ENCODE data around the gene PPFIBP1. TPM values are rescaled to one million over a fixed set of nuclear protein-coding genes. Genes with fewer than 3 reads are reported as not detected.

PPFIBP1 gene
- total RNA-seq, 4 donors from 2014 or later, result 135 to 199 (median 167) TPM

DNA sequence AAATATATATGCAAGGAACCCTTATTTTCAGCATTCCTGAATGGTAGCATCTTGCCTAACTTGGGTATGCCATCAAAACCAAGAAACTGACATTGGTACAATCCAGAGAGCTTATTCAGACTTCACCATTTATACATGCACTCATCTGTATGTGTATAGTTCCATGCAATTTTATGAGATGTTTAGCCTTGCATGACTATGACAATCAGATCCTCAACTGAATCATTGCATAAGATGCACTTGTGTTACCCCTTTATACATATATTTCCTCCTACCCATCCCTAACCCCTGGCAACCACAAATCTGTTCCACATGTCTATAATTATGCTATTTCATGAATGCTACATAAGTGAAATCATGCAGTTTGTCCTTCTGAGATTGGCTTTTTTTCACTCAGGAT, 37.0 kb upstream of the PPFIBP1 start:
- Histone ChIP-seq H3K36me3 (no peaks in the 10 kb centered on the region), H3K4me1 (no peaks in the 10 kb centered on the region), H3K9me3 (no peaks in the 10 kb centered on the region), H3K4me3 (replicated peaks in 1 of 3) (no peak overlapping the region), H3K27me3 (no peaks in the 10 kb centered on the region), H3K27ac (no peak overlapping the region)
- intact Hi-C loops (cut with DNase I), result no loop called here
- TF ChIP-seq POLR2A (IDR thresholded peaks at IDR 0.05), result no peak
- TF ChIP-seq, protein P1, sequence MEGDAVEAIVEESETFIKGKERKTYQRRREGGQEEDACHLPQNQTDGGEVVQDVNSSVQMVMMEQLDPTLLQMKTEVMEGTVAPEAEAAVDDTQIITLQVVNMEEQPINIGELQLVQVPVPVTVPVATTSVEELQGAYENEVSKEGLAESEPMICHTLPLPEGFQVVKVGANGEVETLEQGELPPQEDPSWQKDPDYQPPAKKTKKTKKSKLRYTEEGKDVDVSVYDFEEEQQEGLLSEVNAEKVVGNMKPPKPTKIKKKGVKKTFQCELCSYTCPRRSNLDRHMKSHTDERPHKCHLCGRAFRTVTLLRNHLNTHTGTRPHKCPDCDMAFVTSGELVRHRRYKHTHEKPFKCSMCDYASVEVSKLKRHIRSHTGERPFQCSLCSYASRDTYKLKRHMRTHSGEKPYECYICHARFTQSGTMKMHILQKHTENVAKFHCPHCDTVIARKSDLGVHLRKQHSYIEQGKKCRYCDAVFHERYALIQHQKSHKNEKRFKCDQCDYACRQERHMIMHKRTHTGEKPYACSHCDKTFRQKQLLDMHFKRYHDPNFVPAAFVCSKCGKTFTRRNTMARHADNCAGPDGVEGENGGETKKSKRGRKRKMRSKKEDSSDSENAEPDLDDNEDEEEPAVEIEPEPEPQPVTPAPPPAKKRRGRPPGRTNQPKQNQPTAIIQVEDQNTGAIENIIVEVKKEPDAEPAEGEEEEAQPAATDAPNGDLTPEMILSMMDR (IDR thresholded peaks at IDR 0.05), result no peak
- DNase-seq, result no peak

DNA sequence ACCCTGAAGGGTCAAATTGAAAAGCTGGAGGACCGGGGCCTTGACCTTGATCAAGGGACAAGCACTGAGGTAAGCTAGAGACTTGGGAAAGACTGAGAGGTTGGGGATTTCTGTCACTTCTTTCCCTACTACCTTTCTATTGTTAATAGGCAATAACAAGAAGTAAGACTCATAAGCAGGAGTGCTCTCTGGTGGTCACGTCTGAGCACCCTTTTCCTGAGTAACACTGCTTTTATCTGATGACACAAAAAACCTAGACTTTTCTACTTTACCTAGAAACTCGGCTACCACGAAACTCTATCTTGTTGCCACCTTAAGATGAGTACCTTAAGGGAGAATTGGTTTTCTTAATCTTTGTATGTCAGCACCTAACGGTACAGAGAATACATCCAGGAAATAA, 35.5 kb upstream of the PPFIBP1 start:
- no peaks in the 10 kb centered on the region for H3K4me1 ChIP-seq
- intact Hi-C loops (cut with DNase I), result no loop called here
- no peaks in the 10 kb centered on the region for H3K36me3 ChIP-seq
- no peak for TF ChIP-seq POLR2A (IDR thresholded peaks at IDR 0.05)
- TF ChIP-seq, protein P1 (IDR thresholded peaks at IDR 0.05), result no peak
- H3K27me3 ChIP-seq, result no peaks in the 10 kb centered on the region
- H3K4me3 ChIP-seq (replicated peaks in 1 of 3), result no peak overlapping the region
- WGBS, 2 donors, result 83 to 88% methylated on average over 5 of the region's 5 CpGs
- H3K27ac ChIP-seq, result no peak overlapping the region
- no peak for DNase-seq
- no peaks in the 10 kb centered on the region for H3K9me3 ChIP-seq

DNA sequence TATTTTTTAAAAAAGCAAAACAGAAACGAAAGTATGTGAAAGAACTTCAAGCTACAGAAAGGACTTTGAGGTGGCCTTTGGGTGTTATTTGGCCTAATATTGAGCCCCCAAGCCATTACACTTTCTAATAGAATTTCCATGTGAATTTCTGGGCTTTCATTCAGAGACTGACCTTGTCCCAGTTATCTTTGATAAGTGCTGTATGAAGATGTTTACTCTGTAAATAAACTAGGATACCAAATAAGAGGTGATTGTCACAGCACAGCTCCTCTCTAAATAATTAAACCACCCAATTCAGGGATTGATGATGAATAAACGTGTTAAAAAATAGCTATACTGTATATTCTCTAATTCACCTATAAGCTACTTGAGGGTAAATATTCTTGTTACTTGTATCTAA, 32.8 kb upstream of the PPFIBP1 start:
- WGBS, 2 donors, result 87 to 90% methylated on average over 2 of the region's 2 CpGs
- H3K36me3 ChIP-seq, result no peaks in the 10 kb centered on the region
- no peak overlapping the region for H3K27ac ChIP-seq
- intact Hi-C loops (cut with DNase I), result no loop called here
- no peaks in the 10 kb centered on the region for H3K4me1 ChIP-seq
- H3K9me3 ChIP-seq, result no peaks in the 10 kb centered on the region
- DNase-seq, result no peak
- H3K4me3 ChIP-seq (replicated peaks in 1 of 3), result no peak overlapping the region
- no peaks in the 10 kb centered on the region for H3K27me3 ChIP-seq
- TF ChIP-seq, protein P1 (IDR thresholded peaks at IDR 0.05), result no peak
- no peak for TF ChIP-seq POLR2A (IDR thresholded peaks at IDR 0.05)

DNA sequence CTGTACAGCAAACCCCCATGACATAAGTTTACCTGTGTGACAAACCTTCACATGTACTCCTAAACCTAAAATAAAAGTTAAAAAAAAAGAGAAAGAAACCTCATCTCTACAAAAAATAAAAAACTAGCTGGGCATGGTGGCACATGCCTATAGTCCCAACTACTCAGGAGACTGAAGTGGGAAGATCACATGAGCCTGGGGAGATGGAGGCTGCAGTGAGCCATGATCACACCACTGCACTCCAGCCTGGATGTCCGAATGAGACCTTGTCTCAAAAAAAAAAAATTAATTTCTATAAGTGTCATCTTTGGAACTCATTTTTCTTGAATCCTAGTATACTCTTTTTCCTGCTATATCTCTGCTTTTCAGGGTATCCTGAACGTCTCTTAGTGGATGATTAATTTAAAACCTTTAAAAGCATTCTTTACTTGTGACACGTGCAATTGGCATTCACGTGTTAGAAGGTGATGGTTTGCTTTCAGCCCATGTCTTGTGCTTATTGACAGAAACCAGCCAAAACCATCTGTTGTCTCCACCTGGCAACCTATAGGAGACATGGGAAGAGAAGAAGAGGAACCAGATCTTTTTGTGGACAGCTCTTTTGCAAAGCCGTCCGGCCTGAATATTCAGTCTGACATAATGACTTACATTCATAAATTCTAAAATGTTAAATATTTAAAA, 30.6 kb upstream of the PPFIBP1 start:
- intact Hi-C loops (cut with DNase I), result no loop called here
- no peak for TF ChIP-seq POLR2A (IDR thresholded peaks at IDR 0.05)
- TF ChIP-seq, protein P1 (IDR thresholded peaks at IDR 0.05), result no peak
- 78 to 83% methylated on average over 6 of the region's 6 CpGs for WGBS, 2 donors
- no peaks in the 10 kb centered on the region for H3K9me3 ChIP-seq
- DNase-seq, result no peak
- H3K4me3 ChIP-seq (replicated peaks in 1 of 3), result no peak overlapping the region
- H3K36me3 ChIP-seq, result no peaks in the 10 kb centered on the region
- H3K27ac ChIP-seq, result no peak overlapping the region
- H3K4me1 ChIP-seq, result no peaks in the 10 kb centered on the region
- H3K27me3 ChIP-seq, result no peaks in the 10 kb centered on the region

DNA sequence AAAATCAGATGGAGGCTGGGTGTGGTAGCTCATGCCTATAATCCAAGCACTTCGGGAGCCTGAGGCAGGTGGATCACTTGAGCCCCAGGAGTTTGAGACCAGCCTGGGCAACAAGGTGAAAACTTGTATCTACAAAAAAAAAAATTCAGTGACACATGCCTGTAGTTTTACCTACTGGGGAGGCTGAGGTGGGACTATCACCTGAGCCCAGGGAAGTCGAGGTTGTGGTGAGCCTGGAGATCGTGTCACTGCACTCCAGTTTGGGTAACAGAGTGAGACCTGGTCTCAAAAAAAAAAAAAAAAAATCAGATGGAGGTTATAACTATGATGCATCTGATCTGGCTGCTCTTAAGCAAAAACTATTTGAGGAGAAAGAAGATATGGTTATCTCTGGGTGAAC, 26.6 kb upstream of the PPFIBP1 start:
- TF ChIP-seq POLR2A (IDR thresholded peaks at IDR 0.05), result no peak
- TF ChIP-seq, protein P1 (IDR thresholded peaks at IDR 0.05), result no peak
- Histone ChIP-seq H3K9me3 (no peaks in the 10 kb centered on the region), H3K4me3 (replicated peaks in 1 of 3) (no peak overlapping the region), H3K27ac (no peak overlapping the region), H3K27me3 (no peaks in the 10 kb centered on the region), H3K4me1 (no peaks in the 10 kb centered on the region), H3K36me3 (no peaks in the 10 kb centered on the region)
- intact Hi-C loops (cut with DNase I), result no loop called here
- WGBS, 2 donors, result 72 to 91% methylated on average over 3 of the region's 3 CpGs
- DNase-seq, result no peak
